HepG2 (cell line): ENCODE measurements around the gene PRKACA. TPM values are rescaled to one million over a fixed set of nuclear protein-coding genes. Genes with fewer than 3 reads are reported as not detected.

ENCODE experiments used
- BORCS8-MEF2B ChIP-seq: sonication (generic); formaldehyde crosslinking; IDR thresholded peaks from 2 replicates; pipeline ENCODE4 v1.8.0; 2022; ENCODE audit warnings: mild to moderate bottlenecking, missing genetic modification reagents
- BRCA1 ChIP-seq: sonication (generic); formaldehyde crosslinking; IDR thresholded peaks from 2 replicates; pipeline ENCODE4 v1.4.0; 2020; ENCODE audit warnings: missing genetic modification reagents
- ELF3 ChIP-seq: IDR thresholded peaks from 2 replicates; pipeline ENCODE4 v1.6.1; 2016; ENCODE audit warnings: missing genetic modification reagents, missing compliant biosample characterization
- GTF3A ChIP-seq: sonication (generic); formaldehyde crosslinking; conservative IDR thresholded peaks from 2 replicates; pipeline ENCODE4 v1.4.0; 2020; ENCODE audit warnings: mild to moderate bottlenecking, missing genetic modification reagents
- MAZ ChIP-seq, 2 experiments: sonication (generic) in 1 of 2; formaldehyde crosslinking in 1 of 2; IDR thresholded peaks; 2 replicates each; pipeline versions ENCODE4 v1.5.0 to v1.6.1; 2012 to 2020; ENCODE audit warnings: low read depth in 2 of 2, mild to moderate bottlenecking in 2 of 2, borderline replicate concordance in 1 of 2, improper control_type of control experiment in 1 of 2, low read length in 1 of 2, missing genetic modification reagents in 1 of 2, moderate library complexity in 1 of 2
- SATB2 ChIP-seq: sonication (generic); formaldehyde crosslinking; IDR thresholded peaks from 2 replicates; pipeline ENCODE4 v1.5.0; 2020; ENCODE audit warnings: missing genetic modification reagents
- ZBTB38 ChIP-seq: sonication (generic); formaldehyde crosslinking; IDR thresholded peaks from 2 replicates; pipeline ENCODE4 v1.5.1; 2020; ENCODE audit warnings: mild to moderate bottlenecking, missing genetic modification reagents
- ZBTB8A ChIP-seq: sonication (generic); formaldehyde crosslinking; IDR thresholded peaks from 2 replicates; pipeline ENCODE4 v1.4.0; 2020; ENCODE audit warnings: mild to moderate bottlenecking, low read depth, missing genetic modification reagents, borderline replicate concordance
- ZMYM4 ChIP-seq: sonication (generic); formaldehyde crosslinking; IDR thresholded peaks from 2 replicates; pipeline ENCODE4 v1.8.1; 2023; ENCODE audit warnings: mild to moderate bottlenecking, missing genetic modification reagents
- ZNF121 ChIP-seq: sonication (generic); formaldehyde crosslinking; IDR thresholded peaks from 2 replicates; pipeline ENCODE4 v1.5.0; 2020; ENCODE audit warnings: mild to moderate bottlenecking, missing genetic modification reagents
- ZNF20 ChIP-seq: sonication (generic); formaldehyde crosslinking; IDR thresholded peaks from 2 replicates; pipeline ENCODE4 v1.4.0; 2020; ENCODE audit warnings: mild to moderate bottlenecking, moderate library complexity, missing genetic modification reagents
- ZNF761 ChIP-seq: sonication (generic); formaldehyde crosslinking; conservative IDR thresholded peaks from 2 replicates; pipeline ENCODE4 v1.4.0; 2020; ENCODE audit warnings: mild to moderate bottlenecking, missing genetic modification reagents
- ZSCAN12 ChIP-seq: sonication (generic); formaldehyde crosslinking; IDR thresholded peaks from 2 replicates; pipeline ENCODE4 v1.9.0; 2021; ENCODE audit warnings: mild to moderate bottlenecking, missing genetic modification reagents
- polyA plus RNA-seq, 8 experiments: library from polyadenylated mRNA; depleted of rRNA in 3 of 8; stranded (reverse) in 7 of 8; unstranded in 1 of 8; fragments of >200 nt; fragmentation: Illumina TruSeq in 4 of 8; extraction: Trizol in 4 of 8; gene quantifications; 2 replicates each; pipeline versions ENCODE4 v1.2.1 to v1.2.3, GENCODE V29; 2011 to 2016; ENCODE audit warnings: low read depth in 4 of 8, missing spikeins in 1 of 8, mixed read lengths in 1 of 8; ENCODE audit not compliant: insufficient read depth in 1 of 8
- total RNA-seq, 5 experiments: library from RNA; depleted of rRNA; stranded (reverse); fragments of >200 nt; fragmentation: Illumina TruSeq; extraction: Trizol; gene quantifications; 2 replicates each; pipeline ENCODE4 v1.2.3, GENCODE V29; 2016; ENCODE audit warnings: low read depth in 1 of 5
- TF ChIP-seq, protein P1 (sequence below): sonication (generic); formaldehyde crosslinking; IDR thresholded peaks from 2 replicates; pipeline ENCODE4 v1.5.0; 2020; ENCODE audit warnings: missing genetic modification reagents, mild to moderate bottlenecking, borderline replicate concordance
- TF ChIP-seq, protein P2 (sequence below): IDR thresholded peaks from 2 replicates; pipeline ENCODE4 v1.6.1; 2016; ENCODE audit warnings: missing compliant biosample characterization, missing genetic modification reagents, borderline replicate concordance
- TF ChIP-seq, protein P3 (sequence below): sonication (generic); formaldehyde crosslinking; IDR thresholded peaks from 2 replicates; pipeline ENCODE4 v1.5.0; 2020; ENCODE audit warnings: mild to moderate bottlenecking, missing genetic modification reagents
- TF ChIP-seq, protein P4 (sequence below): sonication (generic); formaldehyde crosslinking; IDR thresholded peaks from 2 replicates; pipeline ENCODE4 v1.4.0; 2020; ENCODE audit warnings: low read depth, mild to moderate bottlenecking, missing genetic modification reagents
- TF ChIP-seq, protein P5 (sequence below): sonication (generic); formaldehyde crosslinking; IDR thresholded peaks from 2 replicates; pipeline ENCODE4 v1.5.0; 2020; ENCODE audit warnings: missing genetic modification reagents
- TF ChIP-seq, protein P6 (sequence below): sonication (generic); formaldehyde crosslinking; IDR thresholded peaks from 2 replicates; pipeline ENCODE4 v1.8.0; 2022; ENCODE audit warnings: mild to moderate bottlenecking, missing genetic modification reagents, borderline replicate concordance

Gene PRKACA
- total and polyA plus RNA-seq, 2 of the 13 experiments (the other 11 are each of a cell fraction or from before 2014, with no cell fraction given): 11.0 to 18.2 TPM

DNA sequence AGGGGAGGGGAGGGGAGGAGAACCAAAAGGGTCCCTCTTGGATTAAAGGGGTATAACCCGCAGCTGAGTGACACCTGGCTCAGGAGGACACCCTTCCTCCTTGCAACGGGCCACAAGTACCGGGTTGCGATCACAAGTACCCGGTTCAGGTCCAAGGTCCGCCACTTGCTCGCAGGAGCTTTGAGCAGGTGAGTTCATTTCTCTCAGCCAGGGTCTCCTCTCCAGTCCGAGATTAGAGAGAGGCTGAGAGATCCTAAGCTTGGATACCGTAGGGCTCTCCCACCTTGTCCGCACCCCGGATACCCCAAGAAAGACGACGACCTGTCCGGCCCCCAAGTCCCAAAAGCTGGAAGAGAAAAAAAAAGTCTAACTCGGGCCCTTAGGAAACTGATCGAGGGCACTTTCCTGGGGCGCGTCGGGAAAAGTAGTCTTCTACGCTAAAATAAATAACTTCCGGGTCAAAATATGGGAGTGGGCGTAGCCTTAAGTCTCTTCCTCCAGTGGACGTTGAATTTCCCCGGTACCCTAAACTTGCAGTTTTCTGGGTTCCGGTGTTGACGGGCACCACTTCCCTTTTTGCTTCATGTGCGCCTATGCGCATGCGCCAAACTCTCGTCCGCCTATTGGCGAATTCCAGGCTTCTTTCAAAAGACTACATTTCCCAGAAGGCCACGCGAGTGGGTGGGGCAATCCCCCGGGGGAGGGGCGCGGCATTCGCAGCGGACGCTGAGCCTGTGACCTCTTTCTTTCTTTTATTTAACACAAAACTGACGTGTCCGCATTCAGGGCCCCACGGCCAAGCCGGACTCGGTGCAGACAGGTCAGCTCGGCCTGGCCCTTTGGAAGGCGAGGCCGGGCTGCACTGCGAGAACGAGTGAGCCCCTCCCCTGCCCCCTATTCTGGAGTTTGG is 36.4 kb downstream of the PRKACA start (continued):
- TF ChIP-seq, protein P1, sequence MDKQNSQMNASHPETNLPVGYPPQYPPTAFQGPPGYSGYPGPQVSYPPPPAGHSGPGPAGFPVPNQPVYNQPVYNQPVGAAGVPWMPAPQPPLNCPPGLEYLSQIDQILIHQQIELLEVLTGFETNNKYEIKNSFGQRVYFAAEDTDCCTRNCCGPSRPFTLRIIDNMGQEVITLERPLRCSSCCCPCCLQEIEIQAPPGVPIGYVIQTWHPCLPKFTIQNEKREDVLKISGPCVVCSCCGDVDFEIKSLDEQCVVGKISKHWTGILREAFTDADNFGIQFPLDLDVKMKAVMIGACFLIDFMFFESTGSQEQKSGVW (CRISPR knock-in tag): no peak
- TF ChIP-seq, protein P2, sequence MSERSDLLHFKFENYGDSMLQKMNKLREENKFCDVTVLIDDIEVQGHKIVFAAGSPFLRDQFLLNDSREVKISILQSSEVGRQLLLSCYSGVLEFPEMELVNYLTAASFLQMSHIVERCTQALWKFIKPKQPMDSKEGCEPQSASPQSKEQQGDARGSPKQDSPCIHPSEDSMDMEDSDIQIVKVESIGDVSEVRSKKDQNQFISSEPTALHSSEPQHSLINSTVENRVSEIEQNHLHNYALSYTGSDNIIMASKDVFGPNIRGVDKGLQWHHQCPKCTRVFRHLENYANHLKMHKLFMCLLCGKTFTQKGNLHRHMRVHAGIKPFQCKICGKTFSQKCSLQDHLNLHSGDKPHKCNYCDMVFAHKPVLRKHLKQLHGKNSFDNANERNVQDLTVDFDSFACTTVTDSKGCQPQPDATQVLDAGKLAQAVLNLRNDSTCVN (CRISPR knock-in tag): peak; percentile 74; the same call in 1 of the 2 replicates
- no peak for TF ChIP-seq ZBTB38 (CRISPR knock-in tag)
- 0 out of 2 replicates have a peak, but pooled peaks have one; percentile 66 for TF ChIP-seq ZNF761 (CRISPR knock-in tag)
- TF ChIP-seq, protein P3, sequence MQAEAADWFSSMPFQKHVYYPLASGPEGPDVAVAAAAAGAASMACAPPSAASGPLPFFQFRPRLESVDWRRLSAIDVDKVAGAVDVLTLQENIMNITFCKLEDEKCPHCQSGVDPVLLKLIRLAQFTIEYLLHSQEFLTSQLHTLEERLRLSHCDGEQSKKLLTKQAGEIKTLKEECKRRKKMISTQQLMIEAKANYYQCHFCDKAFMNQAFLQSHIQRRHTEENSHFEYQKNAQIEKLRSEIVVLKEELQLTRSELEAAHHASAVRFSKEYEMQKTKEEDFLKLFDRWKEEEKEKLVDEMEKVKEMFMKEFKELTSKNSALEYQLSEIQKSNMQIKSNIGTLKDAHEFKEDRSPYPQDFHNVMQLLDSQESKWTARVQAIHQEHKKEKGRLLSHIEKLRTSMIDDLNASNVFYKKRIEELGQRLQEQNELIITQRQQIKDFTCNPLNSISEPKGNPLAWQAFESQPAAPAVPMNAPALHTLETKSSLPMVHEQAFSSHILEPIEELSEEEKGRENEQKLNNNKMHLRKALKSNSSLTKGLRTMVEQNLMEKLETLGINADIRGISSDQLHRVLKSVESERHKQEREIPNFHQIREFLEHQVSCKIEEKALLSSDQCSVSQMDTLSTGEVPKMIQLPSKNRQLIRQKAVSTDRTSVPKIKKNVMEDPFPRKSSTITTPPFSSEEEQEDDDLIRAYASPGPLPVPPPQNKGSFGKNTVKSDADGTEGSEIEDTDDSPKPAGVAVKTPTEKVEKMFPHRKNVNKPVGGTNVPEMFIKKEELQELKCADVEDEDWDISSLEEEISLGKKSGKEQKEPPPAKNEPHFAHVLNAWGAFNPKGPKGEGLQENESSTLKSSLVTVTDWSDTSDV (CRISPR knock-in tag): no peak
- TF ChIP-seq ZBTB8A (CRISPR knock-in tag): no peak
- TF ChIP-seq, protein P4, sequence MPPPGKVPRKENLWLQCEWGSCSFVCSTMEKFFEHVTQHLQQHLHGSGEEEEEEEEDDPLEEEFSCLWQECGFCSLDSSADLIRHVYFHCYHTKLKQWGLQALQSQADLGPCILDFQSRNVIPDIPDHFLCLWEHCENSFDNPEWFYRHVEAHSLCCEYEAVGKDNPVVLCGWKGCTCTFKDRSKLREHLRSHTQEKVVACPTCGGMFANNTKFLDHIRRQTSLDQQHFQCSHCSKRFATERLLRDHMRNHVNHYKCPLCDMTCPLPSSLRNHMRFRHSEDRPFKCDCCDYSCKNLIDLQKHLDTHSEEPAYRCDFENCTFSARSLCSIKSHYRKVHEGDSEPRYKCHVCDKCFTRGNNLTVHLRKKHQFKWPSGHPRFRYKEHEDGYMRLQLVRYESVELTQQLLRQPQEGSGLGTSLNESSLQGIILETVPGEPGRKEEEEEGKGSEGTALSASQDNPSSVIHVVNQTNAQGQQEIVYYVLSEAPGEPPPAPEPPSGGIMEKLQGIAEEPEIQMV: peak; percentile 99
- TF ChIP-seq, protein P5, sequence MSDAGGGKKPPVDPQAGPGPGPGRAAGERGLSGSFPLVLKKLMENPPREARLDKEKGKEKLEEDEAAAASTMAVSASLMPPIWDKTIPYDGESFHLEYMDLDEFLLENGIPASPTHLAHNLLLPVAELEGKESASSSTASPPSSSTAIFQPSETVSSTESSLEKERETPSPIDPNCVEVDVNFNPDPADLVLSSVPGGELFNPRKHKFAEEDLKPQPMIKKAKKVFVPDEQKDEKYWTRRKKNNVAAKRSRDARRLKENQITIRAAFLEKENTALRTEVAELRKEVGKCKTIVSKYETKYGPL (CRISPR knock-in tag): no peak
- TF ChIP-seq BORCS8-MEF2B (CRISPR knock-in tag): no peak
- TF ChIP-seq SATB2 (CRISPR knock-in tag): no peak
- TF ChIP-seq BRCA1: no peak
- TF ChIP-seq, protein P6, sequence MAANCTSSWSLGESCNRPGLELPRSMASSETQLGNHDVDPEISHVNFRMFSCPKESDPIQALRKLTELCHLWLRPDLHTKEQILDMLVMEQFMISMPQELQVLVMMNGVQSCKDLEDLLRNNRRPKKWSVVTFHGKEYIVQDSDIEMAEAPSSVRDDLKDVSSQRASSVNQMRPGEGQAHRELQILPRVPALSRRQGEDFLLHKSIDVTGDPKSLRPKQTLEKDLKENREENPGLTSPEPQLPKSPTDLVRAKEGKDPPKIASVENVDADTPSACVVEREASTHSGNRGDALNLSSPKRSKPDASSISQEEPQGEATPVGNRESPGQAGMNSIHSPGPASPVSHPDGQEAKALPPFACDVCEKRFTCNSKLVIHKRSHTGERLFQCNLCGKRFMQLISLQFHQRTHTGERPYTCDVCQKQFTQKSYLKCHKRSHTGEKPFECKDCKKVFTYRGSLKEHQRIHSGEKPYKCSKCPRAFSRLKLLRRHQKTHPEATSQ (CRISPR knock-in tag): 0 out of 2 replicates have a peak, but pooled peaks have one; percentile 23
- TF ChIP-seq GTF3A (CRISPR knock-in tag): 0 out of 2 replicates have a peak, but pooled peaks have one; percentile 8
- TF ChIP-seq MAZ (IDR thresholded peaks at IDR 0.05; ENCODE audit: borderline replicate concordance, low read depth, low read length): peak; percentile 92
- 0 out of 2 replicates have a peak, but pooled peaks have one; percentile 30 for TF ChIP-seq MAZ (CRISPR knock-in tag; IDR thresholded peaks at IDR 0.05; ENCODE audit: low read depth)
- TF ChIP-seq ZSCAN12 (CRISPR knock-in tag): no peak
- TF ChIP-seq ZMYM4 (CRISPR knock-in tag): no peak
- peak; percentile 18; the same call in 1 of the 2 replicates for TF ChIP-seq ELF3
- 0 out of 2 replicates have a peak, but pooled peaks have one; percentile 55 for TF ChIP-seq ZNF20
- no peak for TF ChIP-seq ZNF121 (CRISPR knock-in tag)
